ENCODE results near the gene GOLGA5.

Gene GOLGA5

DNA sequence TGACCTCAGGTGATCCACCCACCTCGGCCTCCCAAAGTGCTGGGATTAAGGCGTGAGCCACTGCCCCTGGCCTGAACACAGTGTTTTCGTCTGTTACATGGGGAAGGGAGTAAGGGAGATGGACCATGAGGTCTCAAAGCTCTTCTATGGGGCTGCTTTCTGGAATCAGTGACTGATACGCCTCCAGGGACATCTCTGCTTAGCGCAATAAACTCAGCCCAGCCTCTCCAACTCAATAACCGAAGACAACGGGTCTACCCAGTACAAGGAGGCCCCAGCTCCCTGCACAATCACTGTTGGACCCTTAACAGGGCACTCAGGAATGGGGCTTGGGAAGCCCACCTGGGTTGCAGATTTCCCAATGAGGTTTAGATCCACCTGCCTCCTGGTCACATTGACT lies 86.2 kb downstream of the GOLGA5 start:
- no peak for DNase-seq (ENCODE audit: low read depth)

DNA sequence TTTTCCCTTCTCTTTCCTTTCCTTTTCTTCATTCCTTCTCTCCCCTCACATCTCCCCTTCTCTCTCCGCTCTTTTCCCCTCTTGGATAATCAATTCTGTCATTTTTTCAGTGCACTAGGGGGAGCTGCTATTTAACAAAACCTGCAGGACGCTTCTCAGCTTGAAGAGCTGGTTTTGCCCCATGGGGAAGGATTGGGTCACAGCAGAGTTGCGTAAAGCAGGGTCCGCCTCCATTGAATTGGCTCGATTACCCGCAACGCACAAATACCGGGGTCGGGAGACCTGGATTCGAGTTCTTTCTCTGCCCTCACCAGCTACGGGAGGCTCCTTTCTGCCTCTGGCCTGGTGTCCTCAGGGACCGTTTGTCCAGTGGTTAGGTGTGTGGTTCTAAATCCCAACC lies 86.7 kb downstream of the GOLGA5 start:
- DNase-seq (ENCODE audit: low read depth), result no peak

GRCh38 chr14:92883066-92883465 lies 89.0 kb downstream of the GOLGA5 start:
- DNase-seq (ENCODE audit: low read depth), result no peak

GRCh38 chr14:92884410-92884809 lies 90.3 kb downstream of the GOLGA5 start:
- no peak for DNase-seq (ENCODE audit: low read depth)

GRCh38 chr14:92885279-92886061 lies 91.4 kb downstream of the GOLGA5 start:
- no peak for DNase-seq (ENCODE audit: low read depth)

DNA sequence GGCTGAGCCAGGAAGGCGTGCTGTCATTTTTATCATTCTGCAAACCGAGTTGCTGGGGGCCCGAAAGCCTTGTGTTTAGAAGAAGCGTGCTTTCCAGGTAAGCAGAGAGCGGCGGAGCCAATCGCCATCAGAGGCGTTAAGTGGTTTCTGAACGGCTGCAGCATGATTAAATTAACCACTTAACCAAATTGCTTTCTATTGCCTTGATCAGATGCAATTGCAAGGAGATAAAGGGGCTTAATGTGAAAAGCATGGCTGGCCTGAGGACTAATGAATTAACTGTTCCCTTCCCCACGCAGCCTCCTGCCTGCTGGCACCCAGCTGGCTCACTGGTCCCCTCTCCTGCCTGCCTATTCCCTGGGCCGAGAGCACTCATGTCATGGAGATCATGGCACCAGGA lies 92.2 kb downstream of the GOLGA5 start:
- DNase-seq (ENCODE audit: low read depth), result no peak

GRCh38 chr14:92887157-92887556 lies 93.1 kb downstream of the GOLGA5 start:
- DNase-seq (ENCODE audit: low read depth), result no peak

- DNase-seq (ENCODE audit: low read depth), result no peak
Measured at GRCh38 chr14:92888896-92889295, 94.8 kb downstream of the GOLGA5 start.

Data from stimulated activated CD8-positive, alpha-beta memory T cell treated with anti-CD3 and anti-CD28 coated beads, Interleukin-12 subunit alpha, Interleukin-12 subunit beta, amount 100 ng/mL, for 4 hours (primary cell).